Esophagus squamous epithelium (tissue), 5 donors: ENCODE measurements around the gene SUCLG2. TPM values are rescaled to one million over a fixed set of nuclear protein-coding genes. Genes with fewer than 3 reads are reported as not detected.

Experiments
- DNase-seq: peaks from one replicate; lab custom pipeline; 2025; lab: John Stamatoyannopoulos, UW
- H3K27ac ChIP-seq, 4 donors: fragments of 200-600 bp; sonication (generic); one replicate each; pipeline ENCODE4 v1.5.1; 2016 to 2019; ENCODE audit warnings: mild to moderate bottlenecking in 1 of 4
- H3K27me3 ChIP-seq, 4 donors: fragments of 200-600 bp; sonication (generic); 1 replicate in 3 of 4; 2 replicates in 1 of 4; pipeline versions ENCODE4 v1.5.1 to v1.6.0; 2017 to 2021; ENCODE audit warnings: antibody characterized with exemption in 1 of 4
- H3K36me3 ChIP-seq, 3 donors: fragments of 200-600 bp; sonication (generic); one replicate each; pipeline ENCODE4 v1.5.1; 2016 to 2019
- H3K4me1 ChIP-seq, 3 donors: fragments of 200-600 bp; sonication (generic); one replicate each; pipeline ENCODE4 v1.5.1; 2017 to 2019
- H3K4me3 ChIP-seq, 4 donors: fragments of 200-600 bp; sonication (generic); 1 replicate in 3 of 4; 2 replicates in 1 of 4; pipeline ENCODE4 v1.5.1; 2016 to 2019; ENCODE audit warnings: mild to moderate bottlenecking in 2 of 4, moderate library complexity in 1 of 4
- H3K9me3 ChIP-seq, 3 donors: fragments of 200-600 bp; sonication (generic); one replicate each; pipeline ENCODE4 v1.5.1; 2016 to 2019
- POLR2A ChIP-seq, 4 donors: fragments of 450-650 bp; IDR thresholded peaks; one replicate each; pipeline ENCODE4 v1.6.1; 2017; ENCODE audit warnings: antibody characterized with exemption in 4 of 4, mild to moderate bottlenecking in 4 of 4, moderate library complexity in 3 of 4
- WGBS, 2 donors: methylation state at CpG; one replicate each; pipeline ENCODE4 v1.1.5; 2018; 5-methylcytosine and 5-hydroxymethylcytosine counted together
- intact Hi-C: fragments of 100-400 bp; cut with DNase I; formaldehyde crosslinking; loops from one replicate; pipeline ENCODE4 v1.15.0; 2022
- total RNA-seq, 4 donors: library from RNA; depleted of rRNA; stranded (reverse); fragments of >200 nt; gene quantifications; one replicate each; pipeline ENCODE4 v1.1.0, GENCODE V29; 2016
- TF ChIP-seq, protein P1 (sequence below), 6 experiments: fragments of 450-650 bp in 4 of 6; fragments of 200-600 bp in 2 of 6; sonication (generic) in 2 of 6; IDR thresholded peaks; one replicate each; pipeline ENCODE4 v1.5.1; 2016 to 2019; ENCODE audit warnings: antibody characterized with exemption in 6 of 6, mild to moderate bottlenecking in 4 of 6, moderate library complexity in 4 of 6
- donor health status: DM: yes; HTN: yes; CAD: no.

The SUCLG2 gene
- total RNA-seq, 4 donors from 2014 or later, result 29.4 to 55.4 (median 38.8) TPM

DNA sequence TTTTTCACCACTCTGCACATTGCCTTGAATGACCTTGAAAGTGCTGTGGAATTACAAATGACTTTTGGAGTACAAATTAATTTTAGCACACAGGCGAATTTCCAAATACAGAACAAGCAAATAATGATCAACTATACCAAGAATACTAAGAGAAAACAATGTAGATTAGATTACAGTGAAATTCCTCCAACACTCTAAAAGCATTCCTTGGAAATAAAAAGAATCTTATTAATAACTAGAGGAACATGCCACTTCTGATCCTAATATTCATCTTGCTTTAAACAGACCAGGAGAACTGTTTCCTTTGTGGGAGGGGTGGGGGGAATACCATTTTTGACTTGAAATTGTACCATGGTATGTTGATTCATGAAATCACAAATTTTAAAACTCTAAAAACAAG lies 167.5 kb downstream of the SUCLG2 start:
- no peak overlapping the region for H3K27ac ChIP-seq
- H3K9me3 ChIP-seq, result no peaks in the 10 kb centered on the region
- intact Hi-C loops, result no loop called here
- DNase-seq, result no peak
- H3K27me3 ChIP-seq, result no peaks in the 10 kb centered on the region
- no peak overlapping the region for H3K4me3 ChIP-seq
- H3K4me1 ChIP-seq, result no peaks in the 10 kb centered on the region
- TF ChIP-seq, protein P1, sequence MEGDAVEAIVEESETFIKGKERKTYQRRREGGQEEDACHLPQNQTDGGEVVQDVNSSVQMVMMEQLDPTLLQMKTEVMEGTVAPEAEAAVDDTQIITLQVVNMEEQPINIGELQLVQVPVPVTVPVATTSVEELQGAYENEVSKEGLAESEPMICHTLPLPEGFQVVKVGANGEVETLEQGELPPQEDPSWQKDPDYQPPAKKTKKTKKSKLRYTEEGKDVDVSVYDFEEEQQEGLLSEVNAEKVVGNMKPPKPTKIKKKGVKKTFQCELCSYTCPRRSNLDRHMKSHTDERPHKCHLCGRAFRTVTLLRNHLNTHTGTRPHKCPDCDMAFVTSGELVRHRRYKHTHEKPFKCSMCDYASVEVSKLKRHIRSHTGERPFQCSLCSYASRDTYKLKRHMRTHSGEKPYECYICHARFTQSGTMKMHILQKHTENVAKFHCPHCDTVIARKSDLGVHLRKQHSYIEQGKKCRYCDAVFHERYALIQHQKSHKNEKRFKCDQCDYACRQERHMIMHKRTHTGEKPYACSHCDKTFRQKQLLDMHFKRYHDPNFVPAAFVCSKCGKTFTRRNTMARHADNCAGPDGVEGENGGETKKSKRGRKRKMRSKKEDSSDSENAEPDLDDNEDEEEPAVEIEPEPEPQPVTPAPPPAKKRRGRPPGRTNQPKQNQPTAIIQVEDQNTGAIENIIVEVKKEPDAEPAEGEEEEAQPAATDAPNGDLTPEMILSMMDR (IDR thresholded peaks at IDR 0.05), result no peak
- no peak for TF ChIP-seq POLR2A (IDR thresholded peaks at IDR 0.05)
- H3K36me3 ChIP-seq, result peaks cover 0 to 10% (median 0%) of the 10 kb centered on the region in 3 donors
- WGBS, 2 donors, result 86 to 89% methylated on average over 1 of the region's 1 CpG

GRCh38 chr3:67484085-67484484 lies 170.3 kb downstream of the SUCLG2 start:
- intact Hi-C loops, result no loop called here
- 63 to 78% methylated on average over 2 to 3 of the region's 3 CpGs for WGBS, 2 donors
- Histone ChIP-seq H3K27ac (no peak overlapping the region), H3K9me3 (no peaks in the 10 kb centered on the region), H3K4me3 (no peak overlapping the region), H3K27me3 (no peaks in the 10 kb centered on the region), H3K36me3 (peaks cover 0 to 4% (median 0%) of the 10 kb centered on the region in 3 donors), H3K4me1 (no peaks in the 10 kb centered on the region)
- no peak for TF ChIP-seq POLR2A (IDR thresholded peaks at IDR 0.05)
- TF ChIP-seq, protein P1 (IDR thresholded peaks at IDR 0.05), result no peak
- no peak for DNase-seq

DNA sequence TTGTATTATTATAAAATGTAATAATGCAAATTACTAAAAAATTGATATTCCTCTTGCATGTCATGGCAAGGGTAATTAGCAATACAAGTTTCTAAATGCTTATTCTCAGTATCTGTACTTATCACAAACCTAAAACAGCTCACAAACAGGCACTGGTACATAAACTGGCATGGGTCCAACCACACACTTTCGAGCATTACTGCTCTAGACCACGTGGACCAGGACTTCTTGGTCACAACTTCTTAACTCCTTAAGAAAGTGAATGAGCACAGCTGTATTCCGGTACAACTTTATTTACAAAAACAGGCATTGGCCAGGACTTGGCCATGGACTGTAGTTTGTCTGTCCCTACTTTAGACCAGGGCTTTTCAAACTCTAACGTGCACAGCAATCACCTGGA lies 173.3 kb downstream of the SUCLG2 start:
- H3K4me3 ChIP-seq, result no peak overlapping the region
- TF ChIP-seq, protein P1 (IDR thresholded peaks at IDR 0.05), result no peak
- no peak for TF ChIP-seq POLR2A (IDR thresholded peaks at IDR 0.05)
- intact Hi-C loops, result no loop called here
- H3K27ac ChIP-seq, result no peak overlapping the region
- no peaks in the 10 kb centered on the region for H3K27me3 ChIP-seq
- H3K9me3 ChIP-seq, result no peaks in the 10 kb centered on the region
- DNase-seq, result no peak
- H3K4me1 ChIP-seq, result no peaks in the 10 kb centered on the region
- WGBS, 2 donors, result 71 to 82% methylated on average over 4 of the region's 4 CpGs
- H3K36me3 ChIP-seq, result peaks cover 0 to 4% (median 0%) of the 10 kb centered on the region in 3 donors

DNA sequence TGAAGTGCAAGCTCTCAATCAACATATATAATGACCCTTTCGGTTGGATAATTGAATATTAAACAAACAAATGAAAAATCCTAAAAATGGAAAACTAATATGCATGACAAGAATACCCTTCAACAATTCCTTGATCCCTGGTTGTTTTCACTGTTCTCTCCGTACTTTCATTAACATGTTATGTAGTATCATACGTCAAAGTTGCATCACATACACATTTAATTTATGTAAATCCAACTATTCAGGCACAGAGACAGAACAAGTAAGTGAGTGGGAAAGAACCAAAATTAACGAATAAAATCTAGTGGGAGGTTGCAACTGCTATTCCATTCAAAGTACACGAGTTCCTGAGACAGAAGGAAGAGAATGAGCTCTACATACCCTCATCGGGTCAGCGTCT lies 176.0 kb downstream of the SUCLG2 start:
- intact Hi-C loops, result no loop called here
- Histone ChIP-seq H3K27me3 (no peaks in the 10 kb centered on the region), H3K4me3 (no peak overlapping the region), H3K36me3 (peaks cover 0 to 4% (median 0%) of the 10 kb centered on the region in 3 donors), H3K27ac (no peak overlapping the region), H3K4me1 (no peaks in the 10 kb centered on the region), H3K9me3 (no peaks in the 10 kb centered on the region)
- no peak for DNase-seq
- WGBS, 2 donors, result 88 to 93% methylated on average over 7 of the region's 7 CpGs
- TF ChIP-seq, protein P1 (IDR thresholded peaks at IDR 0.05), result no peak
- TF ChIP-seq POLR2A (IDR thresholded peaks at IDR 0.05), result no peak

DNA sequence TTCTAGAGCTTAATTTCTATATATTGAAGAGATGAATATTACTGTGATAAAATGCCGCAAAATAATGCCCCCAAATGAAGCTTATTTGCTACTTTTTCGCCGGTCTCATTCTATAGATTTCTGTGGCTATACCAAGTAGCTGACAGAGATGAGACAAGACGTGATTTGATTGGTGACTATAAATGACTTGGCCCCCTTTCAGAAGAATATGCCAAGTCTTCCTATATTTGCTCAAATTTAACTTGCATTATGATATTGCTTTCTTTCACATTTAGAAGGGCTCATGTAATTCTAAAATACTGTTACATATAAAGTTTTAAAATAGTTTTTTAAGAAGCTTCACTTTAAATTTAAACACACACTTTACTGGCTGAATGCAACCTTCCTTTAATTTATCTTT lies 180.1 kb downstream of the SUCLG2 start:
- no peak for DNase-seq
- Histone ChIP-seq H3K9me3 (no peaks in the 10 kb centered on the region), H3K36me3 (peaks cover 0 to 5% (median 0%) of the 10 kb centered on the region in 3 donors), H3K27me3 (no peaks in the 10 kb centered on the region), H3K4me1 (no peaks in the 10 kb centered on the region), H3K27ac (no peak overlapping the region), H3K4me3 (no peak overlapping the region)
- WGBS, 2 donors, result 93 to 94% methylated on average over 4 of the region's 4 CpGs
- no peak for TF ChIP-seq POLR2A (IDR thresholded peaks at IDR 0.05)
- TF ChIP-seq, protein P1 (IDR thresholded peaks at IDR 0.05), result no peak
- intact Hi-C loops, result no loop called here
